ENCODE measurements around the gene CAMK1D. TPM values are rescaled to one million over a fixed set of nuclear protein-coding genes. Genes with fewer than 3 reads are reported as not detected.
"Not testable (repeated sequence)": the region's sequence is repeated elsewhere in the genome, so short reads cannot be mapped to it uniquely, and the experiment has no call there.

CAMK1D gene
- total RNA-seq, 1 experiment from 2014 or later, result 6.3 TPM

GRCh38 chr10:12543589-12543988 lies 194.2 kb downstream of the CAMK1D start:
- Mint-ChIP-seq H3K36me3 (ENCODE audit: insufficient read depth in 1 of 3, low read depth in 3 of 3) (peaks cover 0 to 5% (median 0%) of the 10 kb centered on the region in 3 experiments; a peak in 3 of 7 replicates), H3K4me3 (no peak overlapping the region), H3K9me3 (peaks cover 0 to 3% of the 10 kb centered on the region in 2 experiments; a peak in 1 of 5 replicates), H3K4me1 (peaks cover 9 to 14% of the 10 kb centered on the region in 2 experiments), H3K27ac (peak overlapping the region in 1 of 3 experiments; percentile 3; a peak in 1 of 7 replicates), H3K27me3 (ENCODE audit: low read depth) (no peaks in the 10 kb centered on the region; the same call in 1 of the 2 replicates)
- Histone ChIP-seq H3K23me2 (ENCODE audit: insufficient read length, low read depth, low read length, poor library complexity, severe bottlenecking) (no peaks in the 10 kb centered on the region), H3K18ac (ENCODE audit: insufficient read length, low read depth, low read length) (no peak overlapping the region), H4K20me1 (ENCODE audit: control insufficient read depth, insufficient read depth, insufficient read length) (no peaks in the 10 kb centered on the region), H3K4ac (ENCODE audit: low read depth, low read length) (no peak overlapping the region), H3K79me2 (ENCODE audit: insufficient read depth, low read length) (no peaks in the 10 kb centered on the region), H3K9me3 (ENCODE audit: control insufficient read depth, low read depth, low read length) (no peaks in the 10 kb centered on the region), H3K27me3 (ENCODE audit: insufficient read depth, low read length) (no peaks in the 10 kb centered on the region), H2BK5ac (ENCODE audit: insufficient read length, low read length) (no peak overlapping the region), H4K5ac (ENCODE audit: insufficient read length, low read depth, low read length) (no peak overlapping the region), H3T11ph (ENCODE audit: low read length) (no peak overlapping the region), H3K27ac (ENCODE audit: insufficient read length, low read depth, low read length) (no peak overlapping the region), H3K4me2 (ENCODE audit: insufficient read depth, insufficient read length, low read length) (no peak overlapping the region), H2BK12ac (ENCODE audit: insufficient read length, low read depth, low read length) (no peak overlapping the region), H3K9ac (ENCODE audit: extremely low read depth, insufficient read length, low read length) (no peak overlapping the region), H3K56ac (ENCODE audit: insufficient read length, low read depth, low read length) (no peak overlapping the region), H2BK15ac (ENCODE audit: low read depth, low read length) (no peak overlapping the region), H2BK120ac (ENCODE audit: low read depth, low read length, poor library complexity, severe bottlenecking) (no peak overlapping the region), H3K4me1 (ENCODE audit: insufficient read depth, low read length) (no peaks in the 10 kb centered on the region), H3K23ac (ENCODE audit: insufficient read length, low read depth, low read length) (no peak overlapping the region), H3K79me1 (ENCODE audit: insufficient read depth, low read depth, low read length, poor library complexity, severe bottlenecking) (no peaks in the 10 kb centered on the region), H2BK20ac (ENCODE audit: low read depth, low read length, poor library complexity, severe bottlenecking) (no peak overlapping the region), H3K14ac (ENCODE audit: insufficient read depth, low read length) (no peak overlapping the region), H4K91ac (ENCODE audit: insufficient read length, low read depth, low read length) (no peak overlapping the region), H2AFZ (ENCODE audit: low read length) (no peak overlapping the region), H4K8ac (replicated peaks; ENCODE audit: insufficient read length, low read depth, low read length) (no peak overlapping the region), H2AK5ac (ENCODE audit: insufficient read length, low read length) (no peak overlapping the region)
- DNase-seq, result no peak
- WGBS (ENCODE audit: extremely low coverage, insufficient read length, low lambda C conversion rate), result no CpG with 5 or more reads among the region's 3 CpGs
- no peak for TF ChIP-seq CTCF (conservative IDR thresholded peaks at IDR 0.05)

GRCh38 chr10:12546160-12546802 lies 196.9 kb downstream of the CAMK1D start:
- not testable (repeated sequence) for H4K91ac ChIP-seq (ENCODE audit: insufficient read length, low read depth, low read length); H4K20me1 ChIP-seq (ENCODE audit: control insufficient read depth, insufficient read depth, insufficient read length); DNase-seq; H3K27me3 Mint-ChIP-seq (ENCODE audit: low read depth); H3K9ac ChIP-seq (ENCODE audit: extremely low read depth, insufficient read length, low read length); H2BK120ac ChIP-seq (ENCODE audit: low read depth, low read length, poor library complexity, severe bottlenecking); H3K9me3 Mint-ChIP-seq; H2BK20ac ChIP-seq (ENCODE audit: low read depth, low read length, poor library complexity, severe bottlenecking); H2BK5ac ChIP-seq (ENCODE audit: insufficient read length, low read length); H3K79me2 ChIP-seq (ENCODE audit: insufficient read depth, low read length); H4K8ac ChIP-seq (replicated peaks; ENCODE audit: insufficient read length, low read depth, low read length); H3K14ac ChIP-seq (ENCODE audit: insufficient read depth, low read length); H3K27ac ChIP-seq (ENCODE audit: insufficient read length, low read depth, low read length); H4K5ac ChIP-seq (ENCODE audit: insufficient read length, low read depth, low read length); H3K4me2 ChIP-seq (ENCODE audit: insufficient read depth, insufficient read length, low read length); H3K27me3 ChIP-seq (ENCODE audit: insufficient read depth, low read length); H3K4me1 Mint-ChIP-seq; H3K27ac Mint-ChIP-seq; H3K4ac ChIP-seq (ENCODE audit: low read depth, low read length); H2AK5ac ChIP-seq (ENCODE audit: insufficient read length, low read length); H3K4me1 ChIP-seq (ENCODE audit: insufficient read depth, low read length); H3K9me3 ChIP-seq (ENCODE audit: control insufficient read depth, low read depth, low read length); H2BK12ac ChIP-seq (ENCODE audit: insufficient read length, low read depth, low read length); H3K4me3 Mint-ChIP-seq; H3K23ac ChIP-seq (ENCODE audit: insufficient read length, low read depth, low read length); H3K79me1 ChIP-seq (ENCODE audit: insufficient read depth, low read depth, low read length, poor library complexity, severe bottlenecking); H2AFZ ChIP-seq (ENCODE audit: low read length); H3K18ac ChIP-seq (ENCODE audit: insufficient read length, low read depth, low read length); H3K56ac ChIP-seq (ENCODE audit: insufficient read length, low read depth, low read length); H3K23me2 ChIP-seq (ENCODE audit: insufficient read length, low read depth, low read length, poor library complexity, severe bottlenecking); H2BK15ac ChIP-seq (ENCODE audit: low read depth, low read length); H3T11ph ChIP-seq (ENCODE audit: low read length)
- peaks cover 0 to 11% (median 0%) of the 10 kb centered on the region in 3 experiments; a peak in 3 of 7 replicates for H3K36me3 Mint-ChIP-seq (ENCODE audit: insufficient read depth in 1 of 3, low read depth in 3 of 3)
- WGBS (ENCODE audit: extremely low coverage, insufficient read length, low lambda C conversion rate), result no CpG with 5 or more reads among the region's 10 CpGs

Measured in H9 (cell line).